CD8-positive, alpha-beta memory T cell (primary cell): Measurements from ENCODE around the gene KRTAP10-5. TPM values are rescaled to one million over a fixed set of nuclear protein-coding genes. Genes with fewer than 3 reads are reported as not detected.
A peak's percentile ranks its signal among the peaks of the same experiment; 100 is the strongest.
"Not testable (repeated sequence)": the region's sequence is repeated elsewhere in the genome, so short reads cannot be mapped to it uniquely, and the experiment has no call there.

Experiments
- CTCF ChIA-PET: fragments of 350-600 bp; sonication (Branson Sonifier 250); formaldehyde crosslinking; loops from one replicate; lab custom pipeline; 2021; ENCODE audit warnings: antibody characterized with exemption; lab: Charles Lee
- POLR2A ChIA-PET: fragments of 350-600 bp; sonication (Branson Sonifier 250); formaldehyde crosslinking; loops from one replicate; lab custom pipeline; 2021; ENCODE audit warnings: antibody characterized with exemption; lab: Charles Lee
- DNase-seq, 5 donors: peaks; one replicate each; pipeline versions ENCODE4 v3.0.0 to v3.0.0-alpha.2; 2020 to 2022; ENCODE audit warnings: mixed read lengths in 1 of 5
- H3K27ac ChIP-seq: one replicate; pipeline ENCODE4 v1.7.0; 2013; ENCODE audit warnings: low read depth, mild to moderate bottlenecking, low read length, moderate library complexity
- H3K27me3 ChIP-seq: 2 replicates; pipeline ENCODE4 v1.7.0; 2013; ENCODE audit warnings: low read length, mild to moderate bottlenecking; ENCODE audit not compliant: insufficient read depth, poor library complexity, severe bottlenecking
- H3K36me3 ChIP-seq: 2 replicates; pipeline ENCODE4 v1.7.0; 2013; ENCODE audit warnings: mild to moderate bottlenecking, low read length, moderate library complexity; ENCODE audit not compliant: insufficient read depth
- H3K4me1 ChIP-seq: 2 replicates; pipeline ENCODE4 v1.7.0; 2013; ENCODE audit warnings: mild to moderate bottlenecking, low read length, moderate library complexity; ENCODE audit not compliant: insufficient read depth
- H3K4me3 ChIP-seq: 2 replicates; pipeline ENCODE4 v1.7.0; 2013; ENCODE audit warnings: mild to moderate bottlenecking, low read length
- H3K9me3 ChIP-seq: 2 replicates; pipeline ENCODE4 v1.7.0; 2013; ENCODE audit warnings: mild to moderate bottlenecking, low read length
- H3K27ac Mint-ChIP-seq, 8 donors: one replicate each; pipeline ENCODE4 v1.8.0; 2020 to 2021; ENCODE audit warnings: mixed read lengths in 8 of 8, mild to moderate bottlenecking in 6 of 8, inconsistent platforms in 3 of 8, moderate library complexity in 3 of 8
- H3K27me3 Mint-ChIP-seq, 2 donors: one replicate each; pipeline ENCODE4 v1.8.0; 2020 to 2021; ENCODE audit warnings: mixed read lengths in 2 of 2, mild to moderate bottlenecking in 1 of 2, moderate library complexity in 1 of 2
- H3K36me3 Mint-ChIP-seq, 3 donors: one replicate each; pipeline ENCODE4 v1.8.0; 2020 to 2021; ENCODE audit warnings: mixed read lengths in 3 of 3, inconsistent platforms in 1 of 3, mild to moderate bottlenecking in 1 of 3
- H3K4me1 Mint-ChIP-seq, 3 donors: one replicate each; pipeline ENCODE4 v1.8.0; 2020 to 2021; ENCODE audit warnings: mixed read lengths in 3 of 3, inconsistent platforms in 1 of 3, mild to moderate bottlenecking in 1 of 3
- H3K4me3 Mint-ChIP-seq, 7 donors: one replicate each; pipeline ENCODE4 v1.8.0; 2020 to 2021; ENCODE audit warnings: mixed read lengths in 7 of 7, mild to moderate bottlenecking in 6 of 7, moderate library complexity in 4 of 7, inconsistent platforms in 2 of 7
- H3K9me3 Mint-ChIP-seq, 5 donors: one replicate each; pipeline ENCODE4 v1.8.0; 2020 to 2022; ENCODE audit warnings: mixed read lengths in 5 of 5, mild to moderate bottlenecking in 3 of 5, moderate library complexity in 2 of 5, inconsistent platforms in 1 of 5
- polyA plus RNA-seq: library from polyadenylated mRNA; unstranded; fragments of 300-500 nt; fragmentation: Illumina TruSeq; gene quantifications from one replicate; pipeline ENCODE4 v1.2.3, GENCODE V29; 2021
- total RNA-seq, 2 experiments: library from RNA; stranded (reverse); gene quantifications; one replicate each; pipeline ENCODE4 v1.2.3, GENCODE V29; 2021

The KRTAP10-5 gene
- total and polyA plus RNA-seq, 3 experiments from 2014 or later: not detected

- H3K36me3 Mint-ChIP-seq: peaks cover under 1 to 20% (median 4%) of the 10 kb centered on the region in 3 donors
- DNase-seq: no peak
- ChIA-PET CTCF (no interaction called here), POLR2A (no interaction called here)
- no peaks in the 10 kb centered on the region for H3K36me3 ChIP-seq
- H3K9me3 ChIP-seq: no peaks in the 10 kb centered on the region
- H3K4me1 ChIP-seq: peaks cover 9% of the 10 kb centered on the region
- no peak overlapping the region for H3K4me3 Mint-ChIP-seq
- H3K27ac ChIP-seq: no peak overlapping the region
- no peaks in the 10 kb centered on the region for H3K27me3 ChIP-seq
- peaks cover 4 to 14% (median 7%) of the 10 kb centered on the region in 5 donors for H3K9me3 Mint-ChIP-seq
- H3K4me1 Mint-ChIP-seq: peaks cover 14 to 19% (median 18%) of the 10 kb centered on the region in 3 donors
- no peak overlapping the region for H3K4me3 ChIP-seq
- peak overlapping the region in 1 of 8 donors; percentile 55 for H3K27ac Mint-ChIP-seq
- H3K27me3 Mint-ChIP-seq: peaks cover 1 to 8% of the 10 kb centered on the region in 2 donors
These were observed 27.7 kb downstream of the KRTAP10-5 start for GRCh38 chr21:44552681-44553080.

GRCh38 chr21:44552136-44552535, 28.3 kb downstream of the KRTAP10-5 start:
- peaks cover 5 to 25% (median 6%) of the 10 kb centered on the region in 3 donors for H3K36me3 Mint-ChIP-seq
- H3K4me3 Mint-ChIP-seq: no peak overlapping the region
- ChIA-PET CTCF (no interaction called here), POLR2A (no interaction called here)
- Histone ChIP-seq H3K4me3 (no peak overlapping the region), H3K4me1 (peaks cover 15% of the 10 kb centered on the region), H3K27me3 (no peaks in the 10 kb centered on the region), H3K9me3 (no peaks in the 10 kb centered on the region), H3K27ac (no peak overlapping the region), H3K36me3 (no peaks in the 10 kb centered on the region)
- no peak for DNase-seq
- peaks cover 9 to 19% (median 12%) of the 10 kb centered on the region in 5 donors for H3K9me3 Mint-ChIP-seq
- peaks cover 1 to 8% of the 10 kb centered on the region in 2 donors for H3K27me3 Mint-ChIP-seq
- no peak overlapping the region for H3K27ac Mint-ChIP-seq
- H3K4me1 Mint-ChIP-seq: peaks cover 19 to 25% (median 24%) of the 10 kb centered on the region in 3 donors

- H3K4me3 Mint-ChIP-seq: no peak within 1 kb of the TSS
- ChIA-PET CTCF (no interaction called here), POLR2A (no interaction called here)
- DNase-seq: no peak
- H3K9me3 Mint-ChIP-seq: peaks cover 14 to 26% (median 17%) of the 10 kb centered on the region in 5 donors
- peak within 1 kb of the TSS in 2 of 8 donors; percentile 38 to 68 for H3K27ac Mint-ChIP-seq
- no peak within 1 kb of the TSS for H3K27ac ChIP-seq
- H3K27me3 Mint-ChIP-seq: peaks cover 3 to 8% of the 10 kb centered on the region in 2 donors
- H3K4me1 ChIP-seq: peaks cover 21% of the 10 kb centered on the region
- H3K4me3 ChIP-seq: no peak within 1 kb of the TSS
- H3K9me3 ChIP-seq: peaks cover 6% of the 10 kb centered on the region
- no peaks in the 10 kb centered on the region for H3K27me3 ChIP-seq
- H3K36me3 Mint-ChIP-seq: peaks cover 5 to 32% (median 12%) of the 10 kb centered on the region in 3 donors
- H3K4me1 Mint-ChIP-seq: peaks cover 26 to 30% (median 30%) of the 10 kb centered on the region in 3 donors
- H3K36me3 ChIP-seq: no peaks in the 10 kb centered on the region
These were observed 29.0 kb downstream of the KRTAP10-5 start, which contains the start of gene KRTAP10-2 for GRCh38 chr21:44551340-44551961. KRTAP10-2 (minus strand) TSS chr21:44551505; CDS start chr21:44551458, 47 bp downstream.

- CTCF ChIA-PET: no interaction called here
- Histone ChIP-seq H3K27ac (no peak overlapping the region), H3K36me3 (no peaks in the 10 kb centered on the region), H3K9me3 (peaks cover 6% of the 10 kb centered on the region), H3K4me1 (peaks cover 21% of the 10 kb centered on the region), H3K27me3 (no peaks in the 10 kb centered on the region), H3K4me3 (no peak overlapping the region)
- Mint-ChIP-seq H3K4me3 (no peak overlapping the region), H3K27ac (peak overlapping the region in 2 of 8 donors; percentile 38 to 68), H3K4me1 (peaks cover 26 to 31% (median 30%) of the 10 kb centered on the region in 3 donors), H3K9me3 (peaks cover 16 to 31% (median 19%) of the 10 kb centered on the region in 5 donors), H3K36me3 (peaks cover 5 to 35% (median 13%) of the 10 kb centered on the region in 3 donors), H3K27me3 (peaks cover 3 to 7% of the 10 kb centered on the region in 2 donors)
- POLR2A ChIA-PET: no interaction called here
- no peak for DNase-seq
These were observed 29.6 kb downstream of the KRTAP10-5 start for GRCh38 chr21:44550807-44551206.

DNA sequence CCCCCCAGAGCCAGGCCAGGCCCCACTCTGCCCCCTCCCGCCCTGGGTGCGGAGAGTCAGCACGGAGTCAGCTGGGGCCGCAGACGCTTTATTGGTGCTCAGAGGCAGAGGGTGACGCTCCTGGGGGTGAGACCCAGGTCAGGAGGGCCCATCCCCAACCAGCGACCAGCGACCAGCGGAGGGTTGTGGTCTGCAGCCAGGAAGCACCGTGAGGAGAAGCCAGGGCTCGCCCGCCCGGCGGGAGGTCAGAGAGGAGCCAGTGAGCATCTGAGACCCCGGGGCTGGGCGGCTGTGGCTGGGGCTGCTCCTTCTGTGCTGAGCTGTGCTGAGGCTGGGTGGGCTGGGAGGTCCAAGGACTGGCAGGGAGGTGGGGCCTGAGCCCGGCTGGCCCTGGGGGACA, 30.1 kb downstream of the KRTAP10-5 start:
- H3K27ac Mint-ChIP-seq, DNase-seq, H3K27me3 Mint-ChIP-seq, H3K27ac ChIP-seq, H3K4me3 Mint-ChIP-seq, H3K9me3 ChIP-seq, H3K27me3 ChIP-seq, POLR2A ChIA-PET, H3K36me3 ChIP-seq, H3K4me3 ChIP-seq, CTCF ChIA-PET: not testable (repeated sequence)
- Mint-ChIP-seq H3K4me1 (peaks cover 29 to 35% (median 30%) of the 10 kb centered on the region in 3 donors), H3K9me3 (peaks cover 21 to 37% (median 23%) of the 10 kb centered on the region in 5 donors), H3K36me3 (peaks cover 5 to 40% (median 16%) of the 10 kb centered on the region in 3 donors)
- H3K4me1 ChIP-seq: peaks cover 21% of the 10 kb centered on the region

- Histone ChIP-seq H3K36me3 (no peaks in the 10 kb centered on the region), H3K27me3 (no peaks in the 10 kb centered on the region), H3K4me3 (no peak overlapping the region), H3K4me1 (peaks cover 21% of the 10 kb centered on the region), H3K9me3 (peaks cover 6% of the 10 kb centered on the region), H3K27ac (no peak overlapping the region)
- H3K27me3 Mint-ChIP-seq: peaks cover 2 to 3% of the 10 kb centered on the region in 2 donors
- POLR2A ChIA-PET: no interaction called here
- no peak for DNase-seq
- H3K4me1 Mint-ChIP-seq: peaks cover 29 to 35% (median 30%) of the 10 kb centered on the region in 3 donors
- H3K9me3 Mint-ChIP-seq: peaks cover 21 to 38% (median 25%) of the 10 kb centered on the region in 5 donors
- H3K36me3 Mint-ChIP-seq: peaks cover 5 to 40% (median 16%) of the 10 kb centered on the region in 3 donors
- H3K27ac Mint-ChIP-seq: no peak overlapping the region
- no peak overlapping the region for H3K4me3 Mint-ChIP-seq
- CTCF ChIA-PET: interaction anchor here (3.0 kb wide), 1 partner anchor 40 kb away, joined by 16 read pairs; no protein-coding TSS in a partner anchor
These were observed 30.7 kb downstream of the KRTAP10-5 start for GRCh38 chr21:44549525-44550211.

GRCh38 chr21:44548922-44549321, 31.5 kb downstream of the KRTAP10-5 start:
- ChIA-PET CTCF (interaction anchor here (3.0 kb wide), 1 partner anchor 39 kb away, joined by 16 read pairs; no protein-coding TSS in a partner anchor), POLR2A (no interaction called here)
- peaks cover 6% of the 10 kb centered on the region for H3K9me3 ChIP-seq
- no peak for DNase-seq
- Mint-ChIP-seq H3K36me3 (peaks cover 5 to 40% (median 16%) of the 10 kb centered on the region in 3 donors), H3K4me3 (peak overlapping the region in 1 of 7 donors; percentile 29), H3K4me1 (peaks cover 29 to 35% (median 30%) of the 10 kb centered on the region in 3 donors), H3K9me3 (peaks cover 21 to 40% (median 25%) of the 10 kb centered on the region in 5 donors), H3K27ac (peak overlapping the region in 2 of 8 donors; percentile 7 to 80), H3K27me3 (peaks cover 0 to 4% of the 10 kb centered on the region in 2 donors)
- no peak overlapping the region for H3K27ac ChIP-seq
- H3K36me3 ChIP-seq: no peaks in the 10 kb centered on the region
- H3K4me3 ChIP-seq: no peak overlapping the region
- H3K4me1 ChIP-seq: peaks cover 21% of the 10 kb centered on the region
- no peaks in the 10 kb centered on the region for H3K27me3 ChIP-seq
